Activated T-helper 1 cell treated with Interleukin-2 at 50 U/mL for 16 hours (primary cell): ENCODE data around the gene TECR.
"Not testable (repeated sequence)": the region's sequence is repeated elsewhere in the genome, so short reads cannot be mapped to it uniquely, and the experiment has no call there.

Experiments
- DNase-seq: peaks from one replicate; pipeline ENCODE4 v3.0.0-alpha.2; 2020; ENCODE audit warnings: low read depth

Gene TECR

GRCh38 chr19:14589433-14589832, 60.0 kb downstream of the TECR start:
- DNase-seq: not testable (repeated sequence)

DNA sequence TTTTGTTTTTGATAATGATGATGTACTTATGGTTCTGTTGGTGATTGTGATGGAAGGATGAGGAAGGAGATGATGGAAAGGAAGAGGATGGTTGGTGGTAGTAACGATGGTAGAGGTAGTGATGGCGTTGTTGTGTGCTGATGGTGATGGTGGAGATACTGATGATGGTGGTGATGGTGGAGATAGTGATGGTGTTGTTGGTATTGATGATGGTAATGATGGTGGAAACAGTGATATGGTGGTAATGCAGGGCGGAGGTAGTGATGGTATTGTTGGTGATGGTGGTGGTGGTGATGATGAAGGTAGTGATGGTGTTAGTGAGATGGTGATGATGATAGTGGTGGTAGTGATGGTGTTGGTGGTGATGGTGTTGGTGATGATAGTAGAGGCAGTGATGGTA, 66.2 kb downstream of the TECR start:
- DNase-seq: no peak

- no peak for DNase-seq
Measured at GRCh38 chr19:14599548-14600147, 70.3 kb downstream of the TECR start.

DNA sequence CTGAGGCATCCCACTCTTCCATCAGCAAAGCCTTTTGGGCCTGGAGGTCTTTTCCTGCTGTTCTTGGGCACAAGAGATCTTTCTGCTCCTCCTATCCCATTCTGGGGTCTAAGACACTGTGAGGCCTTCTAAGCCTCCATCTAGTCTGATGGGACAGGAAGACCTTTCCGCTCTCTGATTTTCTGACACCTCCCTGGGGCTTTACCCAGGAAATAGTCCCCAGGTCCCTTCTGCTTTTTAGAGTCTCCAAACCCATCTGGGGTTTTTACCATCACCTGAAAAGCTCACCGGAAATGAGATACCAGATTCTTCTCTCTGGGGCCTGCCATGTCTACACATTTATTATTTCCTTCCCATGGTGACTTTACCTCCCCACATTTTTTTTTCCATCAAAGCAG, 74.6 kb downstream of the TECR start:
- no peak for DNase-seq

DNA sequence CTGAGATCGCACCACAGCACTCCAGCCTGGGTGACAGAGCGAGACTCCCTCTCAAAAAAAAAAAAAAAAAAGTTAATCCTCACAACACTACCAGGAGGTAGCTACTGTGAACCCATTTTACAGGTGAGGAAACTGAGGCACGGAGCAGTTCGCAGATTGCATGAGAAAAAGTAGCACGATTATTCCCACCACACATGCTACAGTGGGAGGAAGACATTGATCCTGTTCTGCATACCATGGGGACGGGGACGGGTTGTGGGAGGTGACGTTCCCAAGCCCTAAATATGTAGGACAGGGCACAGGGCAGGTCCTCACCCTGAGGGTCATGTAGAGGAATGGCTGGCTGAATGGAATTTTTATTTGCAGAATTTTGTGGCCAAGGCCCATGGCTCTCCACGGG, 77.2 kb downstream of the TECR start:
- no peak for DNase-seq

GRCh38 chr19:14611051-14611450, 81.7 kb downstream of the TECR start:
- DNase-seq: no peak

DNA sequence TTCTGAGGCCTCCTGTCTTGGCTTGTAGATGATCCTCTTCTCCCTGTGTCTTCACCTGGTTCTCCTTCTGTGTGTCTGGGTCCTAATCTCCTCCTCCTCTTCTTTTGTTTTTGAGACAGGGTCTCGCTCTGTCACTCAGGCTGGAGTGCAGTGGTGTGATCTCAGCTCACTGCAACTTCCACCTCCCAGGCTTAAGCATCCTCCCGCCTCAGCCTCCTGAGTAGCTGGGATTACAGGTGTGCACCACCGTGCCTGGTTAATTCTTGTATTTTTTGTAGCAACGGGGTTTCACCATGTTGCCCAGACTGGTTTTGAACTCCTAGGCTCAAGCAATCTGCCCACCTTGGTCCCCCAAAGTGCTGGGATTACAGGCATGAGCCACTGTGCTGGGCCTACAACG, 82.8 kb downstream of the TECR start:
- not testable (repeated sequence) for DNase-seq

- no peak for DNase-seq
Measured at GRCh38 chr19:14612657-14613056, 83.3 kb downstream of the TECR start.

DNA sequence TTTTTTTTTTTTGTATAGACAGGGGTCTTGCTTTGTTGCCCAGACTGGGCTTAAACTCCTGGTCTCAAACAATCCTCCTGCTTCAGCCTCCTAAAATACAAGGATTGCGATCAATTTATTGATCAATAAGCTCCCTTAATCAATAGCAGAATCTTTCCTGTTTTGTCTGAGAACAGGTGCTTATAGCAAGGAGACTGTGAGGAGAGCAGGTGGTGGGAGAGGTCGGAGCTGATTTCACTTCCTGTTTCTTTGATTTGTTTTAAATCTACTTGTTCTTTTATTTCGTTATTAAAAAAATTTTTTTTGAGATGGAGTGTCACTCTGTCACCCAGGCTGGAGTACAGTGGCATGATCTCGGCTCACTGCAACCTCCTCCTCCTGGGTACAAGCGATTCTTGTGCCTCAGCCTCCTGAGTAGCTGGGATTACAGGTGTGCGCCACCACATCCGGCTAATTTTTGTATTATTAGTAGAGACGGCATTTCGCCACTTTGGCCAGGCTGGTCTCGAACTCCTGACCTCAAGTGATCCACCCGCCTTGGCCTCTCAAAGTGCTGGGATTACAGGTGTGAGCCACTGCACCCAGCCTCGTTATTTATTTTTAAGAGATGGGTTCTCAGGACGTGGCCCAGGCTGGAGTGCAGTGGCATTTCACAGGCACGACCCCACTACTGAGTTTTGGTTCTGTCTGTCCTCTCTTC, 84.2 kb downstream of the TECR start:
- DNase-seq: not testable (repeated sequence)

GRCh38 chr19:14614099-14614412, 84.7 kb downstream of the TECR start:
- DNase-seq: no peak
